Peyer's patch (tissue), 4 donors: Measurements from ENCODE around the gene MEI4. TPM values are rescaled to one million over a fixed set of nuclear protein-coding genes. Genes with fewer than 3 reads are reported as not detected.

ENCODE experiments used
- DNase-seq, 3 donors: peaks; one replicate each; pipeline ENCODE4 v3.0.0-alpha.2; 2017 to 2019
- H3K27ac ChIP-seq, 4 donors: fragments of 200-600 bp; sonication (generic); one replicate each; pipeline ENCODE4 v1.5.1; 2016 to 2019
- H3K27me3 ChIP-seq, 2 donors: fragments of 200-600 bp; sonication (generic); one replicate each; pipeline ENCODE4 v1.5.1; 2019
- H3K36me3 ChIP-seq, 3 donors: fragments of 200-600 bp; sonication (generic); one replicate each; pipeline ENCODE4 v1.5.1; 2016 to 2019
- H3K4me1 ChIP-seq, 4 donors: fragments of 200-600 bp; sonication (generic); one replicate each; pipeline ENCODE4 v1.5.1; 2016 to 2019
- H3K4me3 ChIP-seq, 4 donors: fragments of 200-600 bp; sonication (generic); 1 replicate in 3 of 4; 2 replicates in 1 of 4; pipeline ENCODE4 v1.5.1; 2016 to 2019; ENCODE audit warnings: mild to moderate bottlenecking in 1 of 4
- H3K9me3 ChIP-seq, 4 donors: fragments of 200-600 bp; sonication (generic); one replicate each; pipeline ENCODE4 v1.5.1; 2016 to 2019; ENCODE audit warnings: mild to moderate bottlenecking in 1 of 4
- CTCF ChIP-seq, 6 experiments: fragments of 450-650 bp in 4 of 6; fragments of 200-600 bp in 2 of 6; sonication (generic) in 1 of 6; IDR thresholded peaks; one replicate each; pipeline ENCODE4 v1.5.1; 2017 to 2019; ENCODE audit warnings: antibody characterized with exemption in 6 of 6, mild to moderate bottlenecking in 3 of 6, moderate library complexity in 1 of 6
- POLR2A ChIP-seq, 2 donors: fragments of 450-650 bp; IDR thresholded peaks; one replicate each; pipeline ENCODE4 v1.5.1; 2017; ENCODE audit warnings: antibody characterized with exemption in 2 of 2, mild to moderate bottlenecking in 2 of 2, moderate library complexity in 2 of 2
- total RNA-seq, 4 donors: library from RNA; depleted of rRNA; stranded (reverse); fragments of >200 nt; gene quantifications; one replicate each; pipeline ENCODE4 v1.1.0, GENCODE V29; 2016

MEI4 gene
- total RNA-seq, 4 donors from 2014 or later: not detected

- Histone ChIP-seq H3K4me1 (no peaks in the 10 kb centered on the region), H3K4me3 (no peak overlapping the region), H3K27me3 (no peaks in the 10 kb centered on the region), H3K36me3 (no peaks in the 10 kb centered on the region), H3K9me3 (no peaks in the 10 kb centered on the region), H3K27ac (no peak overlapping the region)
- no peak for DNase-seq
- TF ChIP-seq POLR2A (IDR thresholded peaks at IDR 0.05) (no peak), CTCF (IDR thresholded peaks at IDR 0.05) (no peak)
Observed at GRCh38 chr6:77962070-77962469, 309.2 kb downstream of the MEI4 start.

GRCh38 chr6:77965449-77965848 lies 312.6 kb downstream of the MEI4 start:
- no peak for DNase-seq

DNA sequence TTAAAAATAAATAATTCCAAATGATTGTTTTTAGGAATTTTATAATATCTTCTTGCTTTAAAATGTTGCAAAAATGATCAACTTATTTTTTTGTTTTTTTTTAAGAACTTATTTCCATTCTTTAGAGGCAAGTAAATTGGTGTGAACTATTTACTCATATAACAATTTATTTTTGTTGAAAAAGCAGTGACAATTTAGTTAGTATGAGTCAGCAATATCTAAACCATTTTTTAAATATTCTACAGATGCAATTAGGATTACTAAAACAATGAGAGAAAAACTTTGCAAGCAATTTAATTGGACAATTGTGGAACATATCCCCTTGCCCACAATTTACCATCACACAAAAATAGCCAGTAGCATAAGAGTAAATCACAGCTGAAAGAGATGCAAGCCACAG lies 319.5 kb downstream of the MEI4 start:
- no peak overlapping the region for H3K4me3 ChIP-seq
- no peak for DNase-seq
- H3K27me3 ChIP-seq: no peaks in the 10 kb centered on the region
- H3K4me1 ChIP-seq: no peaks in the 10 kb centered on the region
- no peak overlapping the region for H3K27ac ChIP-seq
- no peak for TF ChIP-seq POLR2A (IDR thresholded peaks at IDR 0.05)
- TF ChIP-seq CTCF (IDR thresholded peaks at IDR 0.05): no peak
- no peaks in the 10 kb centered on the region for H3K9me3 ChIP-seq
- no peaks in the 10 kb centered on the region for H3K36me3 ChIP-seq

More at GRCh38 chr6:77965449-77965848, 312.6 kb downstream of the MEI4 start:
- TF ChIP-seq POLR2A (IDR thresholded peaks at IDR 0.05) (no peak), CTCF (IDR thresholded peaks at IDR 0.05) (no peak)
- Histone ChIP-seq H3K4me1 (no peaks in the 10 kb centered on the region), H3K36me3 (no peaks in the 10 kb centered on the region), H3K27me3 (no peaks in the 10 kb centered on the region), H3K27ac (no peak overlapping the region), H3K4me3 (no peak overlapping the region), H3K9me3 (no peaks in the 10 kb centered on the region)

Other genes starting within 250 kb of the MEI4 start
- gene HTR1B, start 189.5 kb upstream of the MEI4 start, total RNA-seq: under 1 TPM in 1 of 4 donors, not detected in 3; 0.54 TPM